C4-2B (cell line): ENCODE data around the gene VHLL.

Experiments
- ZFX ChIP-seq: fragments of 450-650 bp; IDR thresholded peaks from 2 replicates; pipeline ENCODE4 v1.6.1; 2017
- TF ChIP-seq, protein P1 (sequence below): fragments of 450-650 bp; conservative IDR thresholded peaks from 2 replicates; pipeline ENCODE4 v1.5.1; 2017; ENCODE audit warnings: mild to moderate bottlenecking

DNA sequence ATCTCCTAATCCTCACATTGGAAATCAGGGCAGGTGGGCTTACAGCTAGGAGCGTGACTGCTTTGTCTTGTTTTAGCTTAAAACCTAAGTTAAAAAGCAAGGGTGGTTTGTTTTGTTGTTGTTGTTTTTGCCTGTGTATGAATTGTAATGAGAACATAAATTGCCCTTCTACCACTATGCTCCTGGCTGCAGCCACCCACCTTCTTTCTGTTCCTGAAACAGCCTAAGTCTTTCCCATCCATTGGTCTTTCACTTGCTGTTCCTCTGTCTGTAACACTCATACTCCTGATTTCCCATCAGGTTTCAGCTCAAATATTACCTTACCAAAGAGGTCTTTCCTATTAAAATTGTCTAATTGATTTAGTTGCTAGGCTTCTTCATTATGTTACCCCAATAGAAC, 15.6 kb downstream of the VHLL start:
- TF ChIP-seq, protein P1, sequence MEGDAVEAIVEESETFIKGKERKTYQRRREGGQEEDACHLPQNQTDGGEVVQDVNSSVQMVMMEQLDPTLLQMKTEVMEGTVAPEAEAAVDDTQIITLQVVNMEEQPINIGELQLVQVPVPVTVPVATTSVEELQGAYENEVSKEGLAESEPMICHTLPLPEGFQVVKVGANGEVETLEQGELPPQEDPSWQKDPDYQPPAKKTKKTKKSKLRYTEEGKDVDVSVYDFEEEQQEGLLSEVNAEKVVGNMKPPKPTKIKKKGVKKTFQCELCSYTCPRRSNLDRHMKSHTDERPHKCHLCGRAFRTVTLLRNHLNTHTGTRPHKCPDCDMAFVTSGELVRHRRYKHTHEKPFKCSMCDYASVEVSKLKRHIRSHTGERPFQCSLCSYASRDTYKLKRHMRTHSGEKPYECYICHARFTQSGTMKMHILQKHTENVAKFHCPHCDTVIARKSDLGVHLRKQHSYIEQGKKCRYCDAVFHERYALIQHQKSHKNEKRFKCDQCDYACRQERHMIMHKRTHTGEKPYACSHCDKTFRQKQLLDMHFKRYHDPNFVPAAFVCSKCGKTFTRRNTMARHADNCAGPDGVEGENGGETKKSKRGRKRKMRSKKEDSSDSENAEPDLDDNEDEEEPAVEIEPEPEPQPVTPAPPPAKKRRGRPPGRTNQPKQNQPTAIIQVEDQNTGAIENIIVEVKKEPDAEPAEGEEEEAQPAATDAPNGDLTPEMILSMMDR: no peak
- TF ChIP-seq ZFX: no peak
